NAMALWA (cell line): ENCODE measurements around the gene CLCA1.

Source experiments
- DNase-seq: peaks from one replicate; pipeline ENCODE4 v3.0.0-alpha.2; 2015; ENCODE audit warnings: low spot score

CLCA1 gene, protein sequence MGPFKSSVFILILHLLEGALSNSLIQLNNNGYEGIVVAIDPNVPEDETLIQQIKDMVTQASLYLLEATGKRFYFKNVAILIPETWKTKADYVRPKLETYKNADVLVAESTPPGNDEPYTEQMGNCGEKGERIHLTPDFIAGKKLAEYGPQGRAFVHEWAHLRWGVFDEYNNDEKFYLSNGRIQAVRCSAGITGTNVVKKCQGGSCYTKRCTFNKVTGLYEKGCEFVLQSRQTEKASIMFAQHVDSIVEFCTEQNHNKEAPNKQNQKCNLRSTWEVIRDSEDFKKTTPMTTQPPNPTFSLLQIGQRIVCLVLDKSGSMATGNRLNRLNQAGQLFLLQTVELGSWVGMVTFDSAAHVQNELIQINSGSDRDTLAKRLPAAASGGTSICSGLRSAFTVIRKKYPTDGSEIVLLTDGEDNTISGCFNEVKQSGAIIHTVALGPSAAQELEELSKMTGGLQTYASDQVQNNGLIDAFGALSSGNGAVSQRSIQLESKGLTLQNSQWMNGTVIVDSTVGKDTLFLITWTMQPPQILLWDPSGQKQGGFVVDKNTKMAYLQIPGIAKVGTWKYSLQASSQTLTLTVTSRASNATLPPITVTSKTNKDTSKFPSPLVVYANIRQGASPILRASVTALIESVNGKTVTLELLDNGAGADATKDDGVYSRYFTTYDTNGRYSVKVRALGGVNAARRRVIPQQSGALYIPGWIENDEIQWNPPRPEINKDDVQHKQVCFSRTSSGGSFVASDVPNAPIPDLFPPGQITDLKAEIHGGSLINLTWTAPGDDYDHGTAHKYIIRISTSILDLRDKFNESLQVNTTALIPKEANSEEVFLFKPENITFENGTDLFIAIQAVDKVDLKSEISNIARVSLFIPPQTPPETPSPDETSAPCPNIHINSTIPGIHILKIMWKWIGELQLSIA

DNA sequence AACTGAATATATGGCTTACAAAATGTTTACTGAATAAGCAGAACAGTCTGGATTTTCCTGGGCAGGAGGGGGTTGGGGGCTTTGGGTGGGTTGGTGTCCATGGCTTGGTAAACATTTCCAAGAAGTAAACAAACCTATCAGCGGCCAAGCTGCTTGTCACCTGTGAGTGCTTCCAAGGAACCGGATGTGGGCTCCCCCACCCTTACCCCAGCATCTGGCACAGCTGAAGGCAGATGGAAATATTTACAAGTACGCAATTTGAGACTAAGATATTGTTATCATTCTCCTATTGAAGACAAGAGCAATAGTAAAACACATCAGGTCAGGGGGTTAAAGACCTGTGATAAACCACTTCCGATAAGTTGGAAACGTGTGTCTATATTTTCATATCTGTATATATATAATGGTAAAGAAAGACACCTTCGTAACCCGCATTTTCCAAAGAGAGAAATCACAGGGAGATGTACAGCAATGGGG, at the start of gene CLCA1:
CLCA1 (plus strand) TSS at position 427 of the 477 bp plus-strand sequence; CDS start at position 472, 45 bp downstream.
- DNase-seq, result no peak

DNA sequence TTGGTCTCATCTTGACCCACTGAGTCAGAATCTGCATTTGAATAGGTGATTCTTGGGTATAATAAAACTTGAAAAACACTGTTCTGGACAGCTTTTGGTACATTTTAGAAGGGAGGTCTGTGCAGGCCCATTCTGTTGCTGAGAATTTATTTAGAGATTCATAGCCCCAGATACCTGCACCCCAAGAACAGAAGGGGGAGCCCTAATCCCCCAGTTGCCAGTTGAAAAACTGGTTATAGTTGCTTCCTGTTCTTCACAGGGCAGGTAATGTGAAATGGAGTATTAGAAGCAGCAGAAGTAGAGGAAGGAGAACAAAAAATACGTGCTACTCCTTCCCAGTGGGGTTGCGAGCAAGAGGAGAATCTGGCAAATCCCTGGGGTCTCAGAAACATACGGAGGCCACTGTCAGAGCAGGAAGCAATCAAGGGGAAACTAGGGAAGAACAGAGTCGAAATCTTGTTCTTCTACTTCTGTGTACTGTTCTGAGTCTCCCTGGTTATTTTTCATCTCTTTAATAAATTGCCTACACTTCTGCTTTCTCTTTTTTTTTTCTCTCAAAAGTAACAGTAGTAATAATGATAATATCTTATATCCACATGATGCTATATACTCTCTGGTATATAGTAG, 49.3 kb upstream of the CLCA1 start:
- DNase-seq, result peak; percentile 79

DNA sequence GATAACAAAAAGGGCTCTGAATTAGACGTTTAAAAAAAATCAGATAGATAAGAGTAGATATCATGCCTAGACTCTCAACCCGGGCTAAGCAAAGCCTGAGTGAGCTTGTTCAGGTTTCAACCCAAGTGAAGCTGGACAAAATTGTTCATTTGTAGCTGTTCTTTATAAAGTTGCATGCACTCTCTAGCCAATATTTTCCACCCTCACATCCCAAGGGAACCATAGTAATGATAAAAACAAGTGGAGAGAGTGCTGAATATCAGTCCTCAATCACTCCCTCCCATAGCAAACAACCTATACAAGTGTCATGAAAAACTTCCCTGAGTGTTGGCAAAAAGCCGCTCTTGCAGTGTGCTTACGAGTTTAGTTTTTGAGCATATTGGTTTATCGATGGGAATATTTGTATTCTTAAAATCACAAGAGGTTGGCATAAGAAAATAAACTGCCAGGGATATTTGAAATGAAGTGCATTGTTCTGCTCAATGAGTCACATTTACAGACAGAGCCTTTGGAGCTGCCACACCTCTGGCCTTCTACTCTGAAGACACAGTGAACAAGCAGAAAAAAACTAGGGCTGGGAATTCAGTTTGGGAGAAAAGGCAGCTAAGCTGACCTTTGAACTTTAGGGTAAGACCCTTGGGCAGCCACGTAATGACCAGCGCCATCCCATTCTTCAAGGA, 47.0 kb upstream of the CLCA1 start:
- no peak for DNase-seq

DNA sequence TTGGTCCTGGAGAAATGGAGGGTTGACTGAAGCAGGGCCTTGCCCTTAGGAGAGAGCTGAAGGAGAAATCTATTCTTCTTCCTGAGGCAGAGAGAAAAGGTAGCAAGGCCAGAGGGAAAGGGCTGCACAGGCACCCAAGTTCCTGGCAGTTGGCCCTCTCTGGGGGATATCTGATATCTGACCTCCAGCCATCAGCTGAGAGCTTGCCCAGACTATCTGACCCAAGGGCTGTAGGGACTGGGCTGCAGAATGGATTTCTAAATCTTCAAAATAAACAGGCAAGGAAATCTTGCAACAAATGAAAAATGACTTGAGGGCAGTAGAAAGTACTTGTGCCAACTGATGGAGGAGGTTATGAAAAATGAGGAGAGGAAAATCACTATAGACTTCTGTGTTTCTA, 45.3 kb upstream of the CLCA1 start:
- DNase-seq, result no peak

DNA sequence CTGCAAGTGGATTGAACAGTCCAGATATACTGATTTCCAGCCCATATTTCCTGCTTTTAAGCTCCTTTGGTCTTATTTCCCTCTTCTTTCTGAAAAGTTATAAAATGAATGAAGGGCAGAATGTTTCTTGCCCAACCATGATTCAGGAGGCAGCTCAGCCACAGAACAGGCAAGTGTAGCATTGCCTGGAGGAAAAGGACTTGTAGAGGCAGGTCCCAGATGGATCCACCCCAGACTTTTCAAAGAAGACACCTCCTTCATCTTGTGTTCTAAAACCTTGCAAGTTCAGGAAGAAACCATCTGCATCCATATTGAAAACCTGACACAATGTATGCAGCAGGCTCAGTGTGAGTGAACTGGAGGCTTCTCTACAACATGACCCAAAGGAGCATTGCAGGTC, 44.9 kb upstream of the CLCA1 start, which contains the start of gene CLCA2:
CLCA2 (plus strand) TSS at position 299 of the 400 bp plus-strand sequence; CDS start at position 376, 77 bp downstream.
- no peak for DNase-seq

DNA sequence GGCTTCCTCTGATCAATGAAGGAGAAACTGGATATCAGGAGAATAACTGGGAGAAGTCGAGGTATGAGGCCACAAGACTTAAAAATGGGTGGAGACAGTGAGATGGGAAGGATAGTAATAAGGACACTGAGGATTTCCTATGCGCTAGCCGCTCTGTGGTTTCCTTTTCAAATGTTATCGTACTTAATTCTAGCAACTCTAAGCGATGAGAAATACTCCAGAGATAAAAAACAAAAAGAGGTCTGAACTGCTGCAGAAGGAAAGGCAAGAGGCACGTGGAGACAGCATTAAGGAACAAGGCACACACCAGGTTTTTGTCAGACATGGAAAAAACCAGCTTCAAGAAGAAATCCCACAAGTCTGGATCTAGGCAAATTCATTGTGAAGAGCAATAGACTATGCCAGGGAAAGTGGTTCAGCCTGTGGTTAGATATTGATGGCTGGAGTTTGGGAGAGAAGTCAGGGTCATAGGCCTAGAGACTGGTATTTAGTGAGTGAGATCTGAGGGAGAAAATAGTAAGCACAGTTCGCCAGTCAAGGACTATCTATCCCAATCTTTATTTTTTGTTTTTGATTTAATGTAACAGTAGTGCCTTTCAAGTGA, 39.5 kb upstream of the CLCA1 start:
- DNase-seq, result no peak

DNA sequence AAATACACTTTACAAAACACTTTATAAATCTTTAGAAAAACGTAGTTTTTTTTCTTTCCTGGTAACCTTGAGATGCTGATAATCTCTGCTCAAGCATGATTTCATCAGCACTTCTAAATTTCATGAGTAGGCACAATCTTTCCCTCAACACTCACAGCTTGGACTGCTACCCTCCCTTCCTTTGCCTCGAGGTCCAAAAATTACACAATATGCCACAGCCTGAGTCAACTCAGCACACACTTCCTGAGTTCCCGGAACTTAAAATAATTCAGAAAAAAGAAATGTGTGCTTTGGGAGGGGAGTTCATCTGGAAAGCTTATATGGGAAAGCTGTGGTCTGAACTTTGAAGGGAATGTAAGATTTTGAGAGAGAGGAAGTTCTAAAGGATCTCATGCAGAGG, 38.9 kb upstream of the CLCA1 start:
- DNase-seq, result no peak

DNA sequence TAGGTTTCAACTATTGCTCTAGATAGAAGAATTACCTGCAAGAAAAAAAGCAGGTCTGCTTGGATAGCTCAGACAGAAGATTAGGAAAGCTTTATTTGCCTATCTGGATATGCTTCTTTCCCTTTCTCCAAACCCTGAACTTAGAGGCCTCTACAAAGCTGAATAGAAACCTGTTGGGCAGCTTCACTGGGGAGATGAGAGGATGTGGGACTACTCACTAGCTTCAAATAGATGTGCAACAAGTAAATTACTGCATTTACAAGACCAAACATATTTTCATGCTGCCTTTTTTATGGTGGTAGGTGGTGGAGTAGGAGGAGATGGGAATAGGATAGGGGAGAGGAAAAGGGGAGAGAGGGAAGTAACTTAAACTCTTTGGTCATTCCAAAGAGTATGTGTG, 38.4 kb upstream of the CLCA1 start:
- no peak for DNase-seq

DNA sequence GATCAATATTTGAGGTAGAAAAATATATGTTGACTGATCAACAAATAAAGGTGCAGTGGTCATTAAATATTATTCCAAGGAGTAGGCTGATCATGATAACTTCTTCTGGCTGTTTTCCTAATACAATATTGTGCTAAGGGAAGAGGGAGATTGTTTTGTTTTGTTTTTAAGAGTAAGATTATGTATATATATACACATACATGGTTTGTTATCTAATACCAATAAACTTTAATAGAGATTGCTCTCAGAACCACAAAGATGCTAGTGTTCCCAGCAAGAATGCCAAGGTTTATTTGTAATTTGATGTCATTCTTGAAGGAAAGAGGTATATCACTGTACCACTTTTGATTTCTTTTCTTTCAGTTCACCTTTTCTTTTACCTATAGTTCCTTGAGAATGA, 34.7 kb upstream of the CLCA1 start:
- no peak for DNase-seq

DNA sequence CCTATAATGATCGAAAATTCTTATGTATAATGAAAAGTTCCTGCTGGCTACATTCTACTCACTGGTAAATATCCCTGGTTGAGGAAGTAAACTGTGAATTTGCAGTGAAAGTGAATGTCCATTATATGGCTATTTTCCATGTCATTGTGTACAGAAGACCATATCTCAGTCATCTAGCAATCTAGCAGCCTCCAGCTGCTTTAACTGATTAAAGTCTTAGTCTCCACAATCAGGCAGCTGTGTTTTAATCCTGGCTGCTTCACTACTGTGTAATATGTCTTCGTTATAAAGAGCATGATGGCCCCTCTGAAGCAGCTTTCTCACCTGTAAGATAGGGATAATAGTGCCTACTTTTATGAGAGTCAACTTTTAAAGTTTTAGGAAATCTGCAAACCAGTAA, 33.4 kb upstream of the CLCA1 start:
- no peak for DNase-seq

DNA sequence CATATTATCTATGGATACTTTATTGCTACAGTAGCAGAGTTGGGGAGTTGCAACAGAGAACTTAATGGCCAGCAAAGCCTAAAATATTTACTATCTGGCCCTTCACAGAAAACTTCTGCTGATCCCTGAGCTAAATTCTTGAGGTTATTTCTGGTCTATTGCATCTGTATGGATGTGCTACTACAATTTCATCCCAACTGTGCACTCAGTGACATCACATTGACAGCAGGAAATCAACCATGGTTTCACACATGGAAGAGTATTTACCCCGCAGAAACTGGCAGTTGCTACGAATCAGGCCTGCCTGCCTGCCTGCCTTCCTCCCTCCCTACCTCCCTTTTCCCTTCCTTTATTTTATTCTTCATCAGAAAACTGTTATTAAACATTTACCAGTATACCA, 32.7 kb upstream of the CLCA1 start:
- DNase-seq, result no peak

DNA sequence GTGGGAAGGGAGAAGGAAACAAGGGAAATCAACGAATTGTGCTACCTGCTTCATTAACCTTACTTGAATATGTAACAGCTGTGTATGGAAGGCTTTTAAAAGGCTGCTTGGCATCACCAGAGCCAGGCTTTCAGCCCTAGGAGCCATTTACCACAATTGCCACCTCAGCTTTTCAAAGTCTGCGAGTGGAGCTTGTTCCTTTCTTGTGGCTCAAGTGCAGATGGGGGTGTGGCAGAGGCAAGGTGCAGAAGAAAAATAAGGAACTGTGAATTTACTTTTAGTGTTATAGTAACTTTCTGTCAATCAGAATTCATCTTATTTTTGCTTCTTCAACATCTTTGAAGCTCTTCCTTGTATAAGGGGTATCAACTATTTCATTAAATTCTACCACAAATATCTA, 27.1 kb upstream of the CLCA1 start:
- DNase-seq, result no peak

DNA sequence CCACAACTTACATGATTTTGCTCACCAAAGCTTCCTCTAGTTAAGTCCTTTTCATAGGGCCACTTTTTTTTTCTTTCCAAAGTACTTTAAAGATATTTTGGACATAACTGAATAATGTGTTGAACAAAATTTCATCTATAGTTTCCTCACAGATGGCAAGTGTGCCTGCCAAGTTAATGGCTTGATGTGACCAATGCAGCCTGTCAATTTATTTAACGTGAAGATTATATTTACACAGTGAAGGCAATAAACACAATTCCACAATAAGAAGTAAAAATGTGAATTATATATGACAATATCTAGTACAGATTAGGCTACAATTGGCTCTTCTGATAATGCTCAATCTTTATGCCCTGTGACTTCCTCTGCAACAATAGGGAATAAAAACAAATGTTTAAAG, 26.7 kb upstream of the CLCA1 start:
- DNase-seq, result no peak

DNA sequence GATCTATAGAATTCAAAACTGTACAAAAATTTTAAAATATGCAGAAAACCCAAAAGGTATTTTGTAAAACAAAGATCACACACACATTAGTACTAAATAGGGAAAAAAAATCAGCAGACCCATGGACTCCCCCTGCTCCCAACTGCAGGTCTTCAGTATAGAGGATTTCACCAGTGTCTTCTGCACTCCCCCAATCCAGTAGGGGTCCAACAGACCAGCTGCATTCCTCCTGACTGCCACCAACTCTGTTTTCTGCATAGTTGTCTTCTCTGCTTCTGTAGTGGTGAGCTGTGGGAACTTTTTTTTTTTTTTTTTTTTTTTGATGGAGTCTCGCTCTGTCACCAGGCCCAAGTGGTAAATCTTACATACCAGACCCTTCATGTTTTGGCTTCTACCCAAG, 22.8 kb upstream of the CLCA1 start:
- no peak for DNase-seq

DNA sequence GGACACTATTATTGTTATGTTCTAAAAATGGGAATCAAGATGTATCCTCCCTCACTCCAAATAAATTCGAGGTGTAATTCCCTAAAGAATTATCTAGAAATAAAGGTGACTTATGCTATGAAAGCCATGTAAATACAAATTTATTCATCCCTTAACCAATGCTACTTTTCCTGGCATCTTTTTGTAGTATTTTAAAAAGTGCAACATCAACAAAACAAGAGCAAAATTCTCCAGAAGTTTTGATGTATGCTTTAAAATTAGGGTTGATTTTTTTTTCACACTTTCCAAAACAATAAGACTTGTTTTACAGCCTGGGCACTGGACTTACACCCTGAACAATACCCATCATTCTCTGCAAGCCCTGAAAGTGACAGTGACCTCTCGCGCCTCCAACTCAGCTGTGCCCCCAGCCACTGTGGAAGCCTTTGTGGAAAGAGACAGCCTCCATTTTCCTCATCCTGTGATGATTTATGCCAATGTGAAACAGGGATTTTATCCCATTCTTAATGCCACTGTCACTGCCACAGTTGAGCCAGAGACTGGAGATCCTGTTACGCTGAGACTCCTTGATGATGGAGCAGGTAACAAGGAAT, 21.4 kb upstream of the CLCA1 start:
- DNase-seq, result no peak

DNA sequence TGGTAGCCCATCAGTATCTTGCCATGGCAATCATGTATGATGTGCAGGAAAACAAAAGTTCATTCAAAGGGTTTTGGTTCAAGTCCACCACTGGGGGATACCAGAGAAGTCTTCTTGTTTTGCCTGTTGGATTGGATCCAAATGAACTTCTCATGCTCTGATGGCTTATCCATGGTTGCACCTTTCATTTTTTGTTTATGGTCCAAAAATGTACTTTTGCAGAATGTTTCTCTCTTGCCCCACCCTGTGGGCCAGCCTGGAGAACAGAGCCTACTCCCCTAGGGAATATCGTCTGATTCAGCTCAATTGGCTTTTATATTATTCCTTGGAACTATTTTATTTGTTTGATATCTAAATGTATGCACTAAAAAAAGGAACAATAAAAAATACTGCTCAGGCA, 20.1 kb upstream of the CLCA1 start:
- DNase-seq, result no peak

DNA sequence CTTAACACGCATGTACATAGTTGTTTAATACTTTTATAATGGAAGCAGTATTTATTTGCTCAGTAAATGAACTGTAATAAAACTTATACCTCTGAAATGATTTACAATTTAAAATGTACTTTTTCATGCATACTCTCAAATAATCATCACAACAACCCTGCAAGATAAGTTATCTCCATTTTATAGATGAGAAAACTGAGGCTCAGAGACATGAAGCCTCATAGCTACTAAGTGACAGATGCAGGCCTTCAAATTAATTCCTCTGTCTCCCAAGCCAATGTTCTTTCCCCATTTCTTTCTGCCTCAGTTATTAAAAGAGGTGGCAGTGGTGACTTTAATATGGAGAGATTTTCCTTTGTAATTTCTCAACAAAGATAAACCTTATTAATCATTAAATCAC, 19.6 kb upstream of the CLCA1 start:
- no peak for DNase-seq

DNA sequence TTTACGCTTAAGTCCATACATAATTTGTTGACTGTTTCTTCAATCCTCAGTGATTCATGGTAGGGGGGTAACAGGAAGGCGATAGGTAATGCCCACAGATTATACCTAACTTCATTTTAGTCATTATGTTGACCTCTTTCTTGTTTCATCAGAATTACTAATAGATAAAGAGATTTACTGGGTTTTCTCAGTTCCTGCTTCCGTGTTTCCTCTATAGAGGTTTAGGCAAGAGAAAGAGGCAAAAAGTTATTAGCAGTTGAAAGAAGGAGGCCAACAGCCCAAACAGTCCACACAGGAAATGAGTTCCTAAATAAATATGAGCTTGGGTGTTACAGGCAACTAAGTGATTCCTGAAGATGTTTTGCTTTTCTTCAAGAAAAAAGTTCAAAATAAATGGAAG, 17.9 kb upstream of the CLCA1 start:
- DNase-seq, result no peak

DNA sequence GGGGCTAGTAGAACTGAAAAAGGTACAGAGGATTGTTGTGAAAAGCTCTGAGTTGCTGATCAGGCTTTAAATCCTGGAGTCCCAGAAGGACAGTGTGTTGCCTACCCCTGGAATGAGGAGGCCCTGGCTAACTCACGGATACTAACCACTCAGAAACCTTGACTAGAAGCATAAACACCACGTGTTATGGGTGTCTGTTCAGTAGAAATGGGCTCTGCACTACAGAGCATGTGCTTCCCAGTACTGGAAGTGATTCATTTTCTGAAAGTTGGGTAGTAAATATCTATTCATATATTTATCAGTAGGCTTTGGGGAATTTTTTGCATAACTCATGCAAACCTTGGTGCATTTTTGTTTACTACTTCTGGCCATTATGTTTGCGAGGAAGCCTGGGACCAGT, 15.1 kb upstream of the CLCA1 start:
- no peak for DNase-seq

DNA sequence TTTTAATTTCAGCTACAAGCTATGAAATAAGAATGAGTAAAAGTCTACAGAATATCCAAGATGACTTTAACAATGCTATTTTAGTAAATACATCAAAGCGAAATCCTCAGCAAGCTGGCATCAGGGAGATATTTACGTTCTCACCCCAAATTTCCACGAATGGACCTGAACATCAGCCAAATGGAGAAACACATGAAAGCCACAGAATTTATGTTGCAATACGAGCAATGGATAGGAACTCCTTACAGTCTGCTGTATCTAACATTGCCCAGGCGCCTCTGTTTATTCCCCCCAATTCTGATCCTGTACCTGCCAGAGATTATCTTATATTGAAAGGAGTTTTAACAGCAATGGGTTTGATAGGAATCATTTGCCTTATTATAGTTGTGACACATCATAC, 13.7 kb upstream of the CLCA1 start:
- DNase-seq, result no peak

DNA sequence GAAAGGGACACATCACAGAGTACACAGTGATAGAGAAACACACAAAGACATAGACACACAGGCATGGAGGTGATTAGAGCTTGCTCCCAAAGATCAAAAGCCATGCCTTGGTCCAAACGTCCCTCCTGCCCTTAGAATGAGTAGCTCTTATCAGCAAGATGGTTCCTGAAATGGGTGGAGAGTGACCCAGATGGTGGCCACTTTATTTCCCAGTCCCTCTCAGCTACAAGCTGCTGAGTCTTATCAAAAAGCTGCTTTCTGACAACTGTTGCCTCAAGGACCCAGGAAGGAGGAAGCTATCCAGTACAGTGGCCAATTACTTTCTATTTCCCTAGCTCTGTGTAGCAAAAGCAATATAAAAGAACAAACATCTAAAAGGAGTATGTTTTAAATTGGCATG, 7.7 kb upstream of the CLCA1 start:
- DNase-seq, result no peak
